HFF-Myc (cell line): Measurements from ENCODE around the gene SMIM3.
"Not testable (repeated sequence)": the region's sequence is repeated elsewhere in the genome, so short reads cannot be mapped to it uniquely, and the experiment has no call there.

Experiments used
- DNase-seq: peaks from one replicate; pipeline ENCODE4 v3.0.0-alpha.2; 2011; ENCODE audit warnings: low read depth; ENCODE audit errors: extremely low read depth
- H3K4me3 ChIP-seq: replicated peaks from 2 replicates; pipeline ENCODE4 v1.5.1; 2011; ENCODE audit warnings: low read depth, mild to moderate bottlenecking, control low read depth, low read length
- TF ChIP-seq, protein P1 (sequence below): IDR thresholded peaks from 2 replicates; pipeline ENCODE4 v1.5.1; 2012; ENCODE audit warnings: mild to moderate bottlenecking, low read depth, low read length, control low read depth; ENCODE audit errors: missing control alignments

SMIM3 gene

DNA sequence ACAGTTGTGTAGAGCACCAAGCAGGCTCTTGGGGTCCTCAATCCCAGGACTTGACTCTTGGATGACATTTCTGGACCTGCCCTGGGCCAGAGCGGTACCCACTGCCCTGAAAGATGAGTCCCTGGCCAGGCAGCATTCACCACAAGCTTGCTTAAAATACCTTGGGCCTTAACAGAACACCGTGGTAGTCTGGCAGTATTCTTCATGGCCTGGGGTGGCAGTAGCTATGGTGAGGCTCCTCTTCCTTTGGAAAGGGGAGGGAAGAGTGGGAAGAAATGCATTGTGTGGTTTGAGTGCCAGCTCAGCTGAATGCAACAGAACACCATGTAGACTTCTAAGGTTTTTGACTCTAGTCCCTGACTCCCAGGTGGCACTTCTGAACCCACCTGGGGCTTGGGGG is 38.4 kb downstream of the SMIM3 start:
- DNase-seq: no peak
- H3K4me3 ChIP-seq: no peak overlapping the region
- TF ChIP-seq, protein P1, sequence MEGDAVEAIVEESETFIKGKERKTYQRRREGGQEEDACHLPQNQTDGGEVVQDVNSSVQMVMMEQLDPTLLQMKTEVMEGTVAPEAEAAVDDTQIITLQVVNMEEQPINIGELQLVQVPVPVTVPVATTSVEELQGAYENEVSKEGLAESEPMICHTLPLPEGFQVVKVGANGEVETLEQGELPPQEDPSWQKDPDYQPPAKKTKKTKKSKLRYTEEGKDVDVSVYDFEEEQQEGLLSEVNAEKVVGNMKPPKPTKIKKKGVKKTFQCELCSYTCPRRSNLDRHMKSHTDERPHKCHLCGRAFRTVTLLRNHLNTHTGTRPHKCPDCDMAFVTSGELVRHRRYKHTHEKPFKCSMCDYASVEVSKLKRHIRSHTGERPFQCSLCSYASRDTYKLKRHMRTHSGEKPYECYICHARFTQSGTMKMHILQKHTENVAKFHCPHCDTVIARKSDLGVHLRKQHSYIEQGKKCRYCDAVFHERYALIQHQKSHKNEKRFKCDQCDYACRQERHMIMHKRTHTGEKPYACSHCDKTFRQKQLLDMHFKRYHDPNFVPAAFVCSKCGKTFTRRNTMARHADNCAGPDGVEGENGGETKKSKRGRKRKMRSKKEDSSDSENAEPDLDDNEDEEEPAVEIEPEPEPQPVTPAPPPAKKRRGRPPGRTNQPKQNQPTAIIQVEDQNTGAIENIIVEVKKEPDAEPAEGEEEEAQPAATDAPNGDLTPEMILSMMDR: no peak

DNA sequence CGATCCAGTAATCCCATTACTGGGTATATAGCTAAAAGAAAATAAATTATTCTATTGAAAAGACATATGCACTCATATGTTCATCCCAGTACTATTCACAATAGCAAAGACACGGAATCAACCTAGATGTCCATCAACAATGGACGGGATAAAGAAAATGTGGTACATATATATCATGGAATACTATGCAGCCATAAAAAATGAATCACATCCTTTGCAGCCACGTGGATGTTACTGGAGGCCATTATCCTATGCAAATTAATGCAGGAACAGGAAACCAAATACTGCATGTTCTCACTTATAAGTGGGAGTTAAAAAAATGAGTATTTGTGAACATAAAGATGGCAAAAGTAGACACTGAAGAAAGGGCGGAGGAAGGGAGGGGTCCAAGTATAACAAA is 51.2 kb downstream of the SMIM3 start:
- H3K4me3 ChIP-seq: no peak overlapping the region
- DNase-seq: no peak
- TF ChIP-seq, protein P1: no peak

DNA sequence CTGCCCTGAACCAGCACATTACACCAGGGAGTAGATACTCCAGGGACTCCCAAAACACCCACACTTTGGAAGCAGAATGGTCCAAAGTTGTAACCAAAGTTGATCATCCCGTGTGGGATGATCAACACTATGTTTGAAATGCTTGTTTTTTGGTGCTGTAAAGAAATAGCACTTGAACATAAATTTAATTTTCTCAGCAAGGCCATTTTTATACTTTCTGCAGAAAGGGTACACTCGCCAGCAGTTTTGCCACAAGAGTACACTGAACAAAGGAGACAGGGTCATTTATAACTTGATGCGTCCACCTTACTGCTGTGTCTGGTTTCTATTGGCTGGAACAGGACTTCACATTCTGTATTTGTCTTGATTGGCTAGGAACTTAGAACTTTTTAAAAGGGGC is 53.3 kb downstream of the SMIM3 start:
- DNase-seq, H3K4me3 ChIP-seq: not testable (repeated sequence)

DNA sequence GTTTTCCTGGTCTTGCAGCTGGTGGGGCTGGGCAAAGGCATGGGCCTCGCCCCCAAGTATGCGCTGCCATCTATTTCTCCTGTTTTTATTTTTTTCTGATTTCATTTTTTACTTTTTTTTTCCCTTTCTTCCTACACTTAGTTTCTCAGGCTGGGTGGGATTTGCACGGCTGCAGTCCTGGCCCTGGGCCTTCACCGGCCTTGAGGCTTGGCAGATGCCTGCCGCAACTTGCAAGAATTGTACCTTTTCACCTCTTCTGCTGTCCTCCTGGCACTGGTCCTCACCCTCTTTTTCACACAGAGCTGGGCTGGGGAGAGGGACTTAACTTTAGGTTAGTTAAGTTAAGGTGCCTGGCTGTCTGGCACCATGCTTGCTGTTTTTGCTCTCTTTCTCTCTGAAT is 57.5 kb downstream of the SMIM3 start:
- no peak for DNase-seq
- TF ChIP-seq, protein P1: no peak
- H3K4me3 ChIP-seq: no peak overlapping the region

DNA sequence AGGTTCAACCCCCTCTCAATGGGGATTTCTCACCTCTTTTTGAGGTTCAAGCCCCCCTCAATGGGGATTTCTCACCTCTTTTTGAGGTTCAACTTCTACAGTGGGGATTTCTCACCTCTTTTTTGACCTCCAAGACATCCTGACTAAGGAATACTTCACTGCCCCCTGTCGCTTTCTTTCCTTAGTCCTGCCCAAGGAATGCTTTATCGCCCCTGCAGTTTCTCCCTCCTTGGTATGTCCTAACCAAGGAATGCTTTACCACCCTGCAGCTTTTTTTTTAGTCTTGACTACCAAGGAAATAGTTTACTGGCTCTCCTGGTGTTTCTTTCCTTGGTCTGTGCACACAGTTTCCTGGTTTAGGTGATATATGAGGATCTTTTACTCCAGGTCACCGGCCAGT is 58.1 kb downstream of the SMIM3 start:
- no peak for DNase-seq
- TF ChIP-seq, protein P1: no peak
- H3K4me3 ChIP-seq: no peak overlapping the region

DNA sequence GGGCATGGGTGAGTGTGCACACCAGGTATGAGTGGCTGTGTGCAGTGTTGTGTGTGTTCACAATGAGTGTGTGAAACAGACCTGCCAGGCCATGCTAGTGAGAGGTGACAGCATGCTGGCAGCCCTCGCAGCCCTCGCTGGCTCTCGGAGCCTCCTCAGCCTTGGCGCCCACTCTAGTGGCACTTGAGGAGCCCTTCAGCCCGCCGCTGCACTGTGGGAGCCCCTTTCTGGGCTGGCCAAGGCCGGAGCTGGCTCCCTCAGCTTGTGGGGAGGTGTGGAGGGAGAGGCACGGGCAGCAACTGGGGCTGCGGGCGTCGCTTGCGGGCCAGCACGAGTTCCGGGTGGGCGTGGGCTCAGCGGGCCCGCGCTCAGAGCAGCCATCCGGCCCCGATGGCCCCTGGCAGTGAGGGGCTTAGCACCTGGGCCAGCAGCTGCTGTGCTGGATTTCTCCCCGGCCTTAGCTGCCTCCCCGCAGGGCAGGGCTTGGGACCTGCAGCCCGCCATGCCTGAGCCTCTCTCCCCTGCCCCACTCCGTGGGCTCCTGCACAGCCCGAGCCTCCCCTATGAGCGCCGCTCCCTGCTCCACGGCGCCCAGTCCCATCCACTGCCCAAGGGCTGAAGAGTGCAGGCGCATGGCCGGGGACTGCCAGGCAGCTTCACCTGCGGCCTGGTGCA is 66.8 kb downstream of the SMIM3 start:
- not testable (repeated sequence) for DNase-seq, H3K4me3 ChIP-seq

DNA sequence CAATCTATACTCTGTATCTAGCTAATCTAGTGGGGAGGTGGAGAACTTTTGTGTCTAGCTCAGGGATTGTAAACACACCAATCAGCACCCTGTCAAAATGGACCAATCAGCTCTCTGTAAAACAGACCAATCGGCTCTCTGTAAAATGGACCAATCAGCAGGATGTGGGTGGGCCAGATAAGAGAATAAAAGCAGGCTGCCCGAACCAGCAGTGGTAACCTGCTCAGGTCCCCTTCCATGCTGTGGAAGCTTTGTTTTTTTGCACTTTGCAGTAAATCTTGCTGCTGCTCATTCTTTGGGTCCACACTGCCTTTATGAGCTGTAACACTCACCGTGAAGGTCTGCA is 67.7 kb downstream of the SMIM3 start, which contains the start of gene IRGM:
TSS of gene IRGM (plus strand) at position 214 of the 346 bp plus-strand sequence. CDS start 1,603 bp downstream, outside the sequence.
- H3K4me3 ChIP-seq, DNase-seq: not testable (repeated sequence)
